NB4 (cell line): ENCODE results near the gene LIG3.
A peak's percentile ranks its signal among the peaks of the same experiment; 100 is the strongest.

Experiments
- CTCF ChIP-seq: IDR thresholded peaks from one replicate; pipeline ENCODE4 v1.5.1; 2012; ENCODE audit warnings: low read depth, low read length
- MAX ChIP-seq: IDR thresholded peaks from 2 replicates; pipeline ENCODE4 v1.6.1; 2011; ENCODE audit warnings: low read depth, low read length
- MYC ChIP-seq: IDR thresholded peaks from 2 replicates; pipeline ENCODE4 v1.6.1; 2011; ENCODE audit warnings: low read depth, low read length
- POLR2A ChIP-seq: IDR thresholded peaks from 2 replicates; pipeline ENCODE4 v1.6.1; 2011; ENCODE audit warnings: mild to moderate bottlenecking; ENCODE audit not compliant: insufficient read length; ENCODE audit errors: extremely low read depth

GRCh38 chr17:34974794-34975785 lies 5.2 kb upstream of the LIG3 start:
- no peak for TF ChIP-seq POLR2A
- TF ChIP-seq CTCF: no peak
- no peak; the same call in 1 of the 2 replicates for TF ChIP-seq MAX
- peak; percentile 17; the same call in 1 of the 2 replicates for TF ChIP-seq MYC
